Activated T-cell treated with anti-CD3 and anti-CD28 coated beads, Interleukin-2, amount 50 U/mL, for 1 hour (primary cell): ENCODE data around the gene GOLGA5.
"Not testable (repeated sequence)": the region's sequence is repeated elsewhere in the genome, so short reads cannot be mapped to it uniquely, and the experiment has no call there.

Experiments used
- DNase-seq: peaks from one replicate; pipeline ENCODE4 v3.0.0-alpha.2; 2020

GOLGA5 gene

DNA sequence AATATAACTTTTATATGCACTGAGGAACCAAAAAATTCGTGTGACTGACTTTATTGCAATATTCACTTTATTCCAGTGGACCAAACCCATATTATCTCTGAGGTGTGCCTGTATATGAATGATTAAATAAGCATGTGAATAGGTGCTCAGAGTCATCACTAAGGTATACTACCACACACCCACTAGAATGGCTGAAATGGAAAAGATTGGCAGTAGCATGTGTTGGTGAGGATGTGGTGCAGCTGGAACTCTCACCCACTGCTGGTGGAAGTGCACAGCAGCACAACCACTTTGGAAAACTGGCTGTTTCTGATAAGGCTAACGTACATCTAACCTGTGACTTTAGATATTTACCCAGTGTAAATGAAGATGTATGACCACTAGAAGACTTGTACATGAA is 36.8 kb downstream of the GOLGA5 start:
- no peak for DNase-seq

- no peak for DNase-seq
Observed at GRCh38 chr14:92832137-92832700, 38.1 kb downstream of the GOLGA5 start.

- DNase-seq: no peak
Observed at GRCh38 chr14:92841930-92842329, 47.8 kb downstream of the GOLGA5 start.

GRCh38 chr14:92844204-92844603 is 50.1 kb downstream of the GOLGA5 start:
- no peak for DNase-seq

- no peak for DNase-seq
Observed at GRCh38 chr14:92846162-92846897, 52.2 kb downstream of the GOLGA5 start.

DNA sequence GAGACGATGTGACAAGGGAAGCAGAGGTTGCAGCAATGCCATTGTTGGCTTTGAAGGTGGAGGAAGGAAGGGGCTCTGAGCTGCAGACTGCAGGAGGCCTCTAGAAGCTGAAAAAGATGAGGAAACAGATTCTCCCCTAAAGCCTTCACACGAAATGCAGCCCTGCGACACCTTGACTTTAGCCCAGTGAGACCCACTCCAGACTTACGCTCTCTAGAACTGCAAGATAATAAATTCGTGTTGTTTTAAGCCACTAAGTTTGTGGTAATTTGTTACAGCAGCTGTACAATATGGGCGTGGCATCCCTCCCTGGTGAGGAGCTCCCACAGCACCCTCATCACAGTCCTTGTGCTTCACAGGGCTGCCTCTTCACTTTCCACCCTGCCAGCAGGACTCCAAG is 53.2 kb downstream of the GOLGA5 start:
- no peak for DNase-seq

DNA sequence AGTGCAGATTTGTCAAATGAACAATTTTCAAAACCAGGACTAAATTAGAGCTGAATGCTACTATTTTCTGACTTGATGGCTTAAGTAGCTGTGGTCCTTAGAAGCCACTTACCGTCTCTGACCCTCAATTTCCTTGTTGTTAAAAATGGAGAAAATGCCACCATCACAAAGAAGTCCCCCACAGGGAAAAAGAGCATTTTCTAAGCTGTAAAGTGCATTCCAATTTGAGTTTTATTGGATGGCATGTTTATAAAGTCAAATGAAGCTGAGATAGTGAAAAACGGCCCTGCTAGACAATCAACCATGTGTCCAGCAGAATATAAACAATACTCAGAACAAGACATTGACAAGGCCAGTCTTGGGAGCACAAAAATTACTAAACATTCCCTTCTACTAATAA is 53.6 kb downstream of the GOLGA5 start:
- DNase-seq: no peak

DNA sequence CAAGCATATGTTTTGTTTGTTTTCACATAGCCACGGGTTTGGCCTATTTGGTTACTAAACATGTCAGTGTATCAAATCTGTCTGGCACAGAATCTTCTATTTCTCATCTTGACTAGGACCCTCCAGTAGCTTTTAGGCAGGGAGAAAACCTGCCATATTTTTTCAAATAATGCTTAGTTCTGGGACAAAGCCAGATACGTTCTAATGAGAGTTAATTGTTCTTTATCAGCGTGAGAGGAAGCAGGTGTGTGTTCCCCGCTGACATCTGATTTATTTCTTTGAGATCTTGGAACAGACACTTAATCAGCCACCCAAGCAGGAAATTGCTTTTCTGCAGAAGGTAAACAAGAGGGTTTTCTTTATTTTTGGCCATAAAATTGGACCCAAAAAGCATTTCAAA is 54.8 kb downstream of the GOLGA5 start:
- DNase-seq: no peak

GRCh38 chr14:92850492-92850891 is 56.4 kb downstream of the GOLGA5 start:
- DNase-seq: no peak

DNA sequence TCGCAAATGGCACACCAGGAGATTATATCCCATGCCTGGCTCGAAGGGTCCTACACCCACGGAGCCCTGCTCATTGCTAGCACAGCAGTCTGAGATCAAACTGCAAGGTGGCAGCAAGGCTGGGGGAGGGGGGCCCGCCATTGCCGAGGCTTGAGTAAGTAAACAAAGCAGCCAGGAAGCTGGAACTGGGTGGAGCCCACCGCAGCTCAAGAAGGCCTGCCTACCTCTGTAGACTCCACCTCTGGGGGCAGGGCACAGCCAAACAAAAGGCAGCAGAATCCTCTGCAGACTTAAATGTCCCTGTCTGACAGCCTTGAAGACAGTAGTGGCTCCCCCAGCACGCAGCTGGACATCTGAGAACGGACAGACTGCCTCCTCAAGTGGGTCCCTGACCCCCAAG is 59.0 kb downstream of the GOLGA5 start:
- not testable (repeated sequence) for DNase-seq

DNA sequence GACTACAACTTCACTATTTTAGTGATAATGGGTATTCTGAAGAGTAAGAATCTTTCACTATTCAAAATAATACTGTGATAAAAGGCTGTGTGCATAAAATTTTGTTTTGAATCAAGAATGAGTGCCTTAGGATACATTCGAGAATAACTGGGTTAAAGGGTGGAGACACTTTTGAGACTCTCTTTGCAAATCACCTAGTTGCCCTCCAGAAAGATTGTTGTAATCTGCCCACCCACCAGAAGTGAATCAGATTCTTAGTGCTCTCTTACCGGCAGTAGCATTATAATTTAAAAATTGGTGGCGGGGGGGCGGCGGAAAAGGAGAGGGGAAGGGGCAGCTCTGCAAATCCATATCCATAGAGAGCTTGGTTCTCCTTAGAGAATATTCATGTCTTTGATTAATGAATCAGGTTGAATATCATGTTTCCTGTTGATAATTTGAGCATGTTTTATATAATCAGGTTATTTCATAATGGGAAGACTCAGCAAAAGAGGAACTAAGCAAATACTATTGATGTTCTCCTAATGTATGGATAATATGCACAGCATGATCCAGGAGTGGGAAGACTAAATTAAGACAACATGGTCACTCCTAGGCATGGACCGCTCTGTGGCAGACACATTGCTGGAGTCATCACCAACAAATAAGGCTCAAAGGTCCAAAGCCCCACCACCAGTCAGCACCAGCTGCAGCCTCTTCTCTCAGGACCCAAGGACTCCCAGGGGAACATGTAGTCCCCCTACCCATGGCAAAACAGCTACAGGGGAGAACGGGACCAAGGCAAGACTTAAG is 66.1 kb downstream of the GOLGA5 start:
- DNase-seq: no peak

DNA sequence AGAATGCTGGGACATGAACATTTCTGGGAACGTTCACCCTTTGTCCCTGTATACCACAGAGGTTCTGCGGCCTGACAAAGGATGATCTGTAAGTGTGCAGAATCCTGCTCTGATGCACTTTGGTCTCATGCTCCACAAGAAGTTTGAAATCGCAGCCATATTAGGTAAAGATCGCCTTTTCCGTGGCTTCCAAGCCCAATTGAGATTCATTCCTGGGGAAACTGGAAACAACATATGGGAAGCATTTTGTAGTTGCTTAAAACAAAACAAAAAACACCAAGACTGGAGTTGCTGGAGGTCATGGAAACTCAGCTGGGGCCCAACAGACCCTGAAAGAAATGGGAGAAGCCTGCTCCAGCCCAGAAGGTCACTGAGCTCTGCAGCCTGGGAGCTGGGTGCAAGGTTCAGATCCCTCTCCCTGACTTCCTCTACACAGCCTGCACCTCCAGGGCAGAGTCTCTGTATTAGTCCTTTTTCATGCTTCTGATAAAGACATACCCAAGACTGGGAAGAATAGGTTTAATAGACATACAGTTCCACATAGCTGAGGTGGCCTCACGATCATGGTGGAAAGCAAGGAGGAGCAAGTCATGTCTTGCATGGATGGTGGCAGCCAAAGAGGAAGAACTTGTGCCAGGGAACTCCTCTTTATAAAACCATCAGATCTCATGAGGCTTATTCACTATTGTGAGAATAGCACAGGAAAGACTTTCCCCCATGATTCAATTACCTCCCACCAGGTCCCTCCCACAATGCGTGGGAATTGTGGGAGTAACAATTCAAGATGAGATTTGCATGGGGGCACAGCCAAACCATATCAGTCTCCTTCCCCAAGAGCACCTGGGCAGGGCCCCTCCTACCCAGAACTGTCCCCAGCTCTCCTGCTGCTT is 68.0 kb downstream of the GOLGA5 start:
- no peak for DNase-seq

DNA sequence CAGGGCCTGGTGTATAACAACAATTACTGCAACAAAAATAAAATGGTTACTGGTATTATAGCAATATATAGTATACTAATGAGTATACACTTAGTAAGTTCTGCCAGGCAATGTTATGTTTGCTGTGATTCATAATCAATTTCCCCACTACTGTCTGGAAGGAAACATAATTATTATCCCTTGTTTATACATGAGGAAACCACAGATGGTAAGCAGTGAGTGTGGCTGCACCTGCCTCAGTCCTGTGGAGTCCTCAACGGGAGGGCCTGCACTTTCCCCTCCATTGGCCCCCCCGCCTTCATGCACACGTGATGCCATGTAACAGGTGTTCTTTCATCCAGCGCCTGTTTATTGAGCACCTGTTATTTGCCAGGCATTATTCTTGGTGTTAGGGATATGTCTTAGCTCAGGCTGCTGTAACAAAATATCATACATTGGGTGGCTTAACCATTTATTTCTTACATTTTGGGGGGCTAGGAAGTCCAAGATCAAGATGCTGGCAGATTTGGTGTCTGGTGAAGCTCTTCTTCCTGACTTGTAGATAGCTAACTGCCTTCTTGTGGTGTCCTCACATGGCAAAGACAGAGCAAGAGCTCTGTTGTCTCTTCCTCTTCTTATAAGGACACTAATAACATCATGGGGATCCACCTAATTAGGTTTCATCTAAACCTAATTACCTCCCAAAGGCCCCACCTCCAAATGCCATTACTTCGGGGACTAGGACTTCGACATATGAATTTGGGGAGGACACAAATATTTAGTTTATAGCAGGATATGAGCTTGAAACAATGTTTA is 69.4 kb downstream of the GOLGA5 start:
- DNase-seq: no peak

DNA sequence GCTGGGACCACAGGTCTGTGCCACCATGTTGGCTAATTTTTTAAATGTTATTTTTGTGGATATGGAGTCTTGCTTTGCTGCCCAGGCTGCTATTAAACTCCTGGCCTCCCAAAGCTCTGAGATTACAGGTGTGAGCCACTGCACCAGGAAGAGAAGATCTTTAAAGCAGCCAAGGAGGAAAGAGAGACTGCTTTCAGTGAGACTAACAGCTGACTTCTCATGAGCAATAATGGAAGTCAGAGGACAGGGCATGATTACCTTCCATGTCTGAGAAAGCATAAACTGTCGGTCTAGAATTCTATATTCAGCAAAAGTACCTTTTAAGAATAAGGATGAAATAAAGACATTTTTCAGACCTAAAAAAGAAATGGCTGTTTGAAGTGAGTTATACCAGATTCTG is 71.6 kb downstream of the GOLGA5 start:
- DNase-seq: no peak

DNA sequence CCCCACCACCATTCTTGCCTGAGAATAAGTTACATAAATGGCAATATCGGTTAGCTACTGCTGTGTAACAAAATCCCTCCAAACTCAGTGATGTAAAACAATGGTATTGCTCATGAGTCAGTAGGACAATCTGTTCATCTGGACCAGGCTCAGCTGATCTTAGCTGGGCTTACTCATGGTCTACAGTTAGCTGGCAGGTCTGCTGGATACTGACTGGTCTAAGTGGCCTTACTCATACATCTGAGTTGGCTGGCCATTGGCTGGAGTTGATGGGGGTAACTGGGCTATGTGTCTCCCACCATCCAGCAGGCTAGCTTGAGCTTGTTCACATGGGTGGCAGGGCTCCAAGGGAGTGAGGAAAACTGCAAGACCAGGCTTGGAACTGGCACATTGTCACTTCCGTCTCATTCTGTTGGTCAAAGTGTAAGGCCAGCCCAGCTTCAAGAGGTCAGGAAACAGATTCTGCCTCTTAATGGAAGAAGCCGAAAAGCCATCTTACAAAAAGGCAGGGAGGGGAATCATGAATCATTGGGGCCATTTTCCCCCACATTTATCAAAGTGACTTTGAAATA is 72.2 kb downstream of the GOLGA5 start:
- no peak for DNase-seq

DNA sequence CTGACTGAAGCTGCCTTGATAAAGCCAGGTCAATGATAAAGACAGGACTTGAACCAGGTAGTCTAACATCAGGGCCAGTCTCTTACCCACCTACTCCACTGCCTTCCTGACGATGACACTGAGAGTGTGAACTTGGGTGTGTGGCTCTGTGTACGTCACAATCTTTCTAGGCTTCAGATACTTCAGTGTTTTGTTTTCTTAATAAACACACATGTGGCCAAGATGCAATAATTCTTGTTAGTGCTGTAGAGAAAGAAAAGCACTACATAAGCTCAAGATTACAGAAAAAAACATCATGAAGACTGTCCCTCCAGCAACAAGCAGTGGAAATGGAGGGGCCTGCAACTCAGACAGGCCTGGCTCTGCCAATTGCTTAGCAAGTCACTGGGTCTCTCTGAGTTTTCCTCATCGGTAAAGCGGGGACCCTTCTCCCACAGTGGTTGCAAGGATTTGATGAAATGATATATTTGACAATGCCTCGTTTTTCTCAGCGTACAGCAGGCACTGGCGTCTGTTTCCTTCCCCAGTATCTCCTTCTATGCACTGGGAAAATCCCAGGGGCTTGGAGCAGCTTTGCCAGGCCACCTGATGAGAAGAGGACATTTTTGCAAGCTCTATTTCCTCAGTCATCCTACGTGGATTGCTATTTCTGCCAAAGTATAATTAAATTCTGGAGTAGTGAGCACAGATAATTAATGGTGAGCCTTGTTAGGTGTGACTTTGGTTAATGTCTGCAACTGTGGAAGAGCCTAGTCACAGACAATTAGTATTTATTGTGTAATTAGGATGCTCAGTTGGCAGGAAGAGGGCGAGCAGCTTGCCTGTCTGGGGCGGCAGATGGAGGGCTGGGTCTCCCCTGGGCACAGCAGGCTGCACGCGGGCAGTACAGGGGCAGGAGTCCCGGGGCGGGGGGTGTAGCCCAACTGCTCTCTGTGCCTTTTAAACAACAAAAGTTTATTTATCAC is 73.1 kb downstream of the GOLGA5 start:
- DNase-seq: no peak

DNA sequence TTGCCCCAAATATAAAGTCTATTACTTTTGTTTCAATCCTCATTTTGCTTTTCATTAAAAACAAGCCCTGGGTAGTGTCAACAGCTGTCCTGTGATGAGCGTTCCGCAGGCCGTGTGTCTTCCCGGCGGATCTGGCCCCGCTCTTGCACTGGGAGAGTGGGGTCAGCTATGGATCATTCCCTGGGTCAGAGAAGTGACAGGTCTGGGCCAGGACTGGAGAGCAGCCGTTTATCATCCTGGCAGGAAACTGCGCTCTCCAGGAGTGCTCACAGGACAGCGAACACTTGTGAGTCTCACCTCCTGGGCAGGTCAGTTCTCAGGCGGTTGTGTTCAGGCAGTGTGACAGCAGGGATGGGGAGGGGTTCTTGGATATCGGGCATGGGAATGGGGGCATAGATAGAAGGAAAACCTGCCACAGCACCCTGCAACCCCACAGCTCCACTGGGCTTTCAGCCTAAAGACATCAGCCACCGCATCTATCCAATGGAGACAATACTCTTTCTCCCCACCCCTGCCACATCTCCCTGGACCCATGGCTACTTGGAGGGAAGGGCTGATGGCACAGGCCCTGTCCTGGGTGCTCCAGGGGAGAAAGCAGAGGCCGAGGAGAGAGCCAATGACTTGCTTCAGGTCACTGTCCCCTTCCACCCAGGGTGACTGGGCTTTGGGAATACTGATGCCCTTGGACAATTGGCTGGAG is 81.0 kb downstream of the GOLGA5 start:
- no peak for DNase-seq

- DNase-seq: no peak
Observed at GRCh38 chr14:92877757-92878431, 83.8 kb downstream of the GOLGA5 start.

GRCh38 chr14:92880351-92880750 is 86.2 kb downstream of the GOLGA5 start:
- DNase-seq: no peak
